IgD-negative memory B cell (primary cell): Measurements from ENCODE around the gene GDPGP1. TPM values are rescaled to one million over a fixed set of nuclear protein-coding genes. Genes with fewer than 3 reads are reported as not detected.
A peak's percentile ranks its signal among the peaks of the same experiment; 100 is the strongest.

Experiments
- H3K27ac Mint-ChIP-seq, 3 donors: one replicate each; pipeline ENCODE4 v1.8.0; 2020 to 2022; ENCODE audit warnings: mild to moderate bottlenecking in 3 of 3, mixed read lengths in 3 of 3, moderate library complexity in 1 of 3
- H3K27me3 Mint-ChIP-seq: one replicate; pipeline ENCODE4 v1.8.0; 2021; ENCODE audit warnings: mixed read lengths
- H3K36me3 Mint-ChIP-seq: one replicate; pipeline ENCODE4 v1.8.0; 2020; ENCODE audit warnings: mild to moderate bottlenecking, mixed read lengths
- H3K4me1 Mint-ChIP-seq, 3 donors: one replicate each; pipeline ENCODE4 v1.8.0; 2020 to 2022; ENCODE audit warnings: mixed read lengths in 3 of 3, mild to moderate bottlenecking in 1 of 3
- H3K4me3 Mint-ChIP-seq, 4 donors: one replicate each; pipeline ENCODE4 v1.8.0; 2020 to 2022; ENCODE audit warnings: mild to moderate bottlenecking in 4 of 4, mixed read lengths in 4 of 4, moderate library complexity in 3 of 4
- H3K9me3 Mint-ChIP-seq, 3 donors: one replicate each; pipeline ENCODE4 v1.8.0; 2020 to 2021; ENCODE audit warnings: mixed read lengths in 3 of 3, mild to moderate bottlenecking in 1 of 3
- polyA plus RNA-seq: library from polyadenylated mRNA; unstranded; fragments of 300-500 nt; fragmentation: Illumina TruSeq; gene quantifications from one replicate; pipeline ENCODE4 v1.2.3, GENCODE V29; 2021

GDPGP1 gene
- polyA plus RNA-seq, 1 donor from 2014 or later = 1.3 TPM

GRCh38 chr15:90227816-90228772 lies 5.9 kb upstream of the GDPGP1 start:
- Mint-ChIP-seq H3K9me3 (no peaks in the 10 kb centered on the region), H3K4me3 (peak overlapping the region in 1 of 4 donors; percentile 90), H3K27ac (peak overlapping the region; percentile 19 to 96 (median 73)), H3K4me1 (peaks cover 32 to 37% (median 32%) of the 10 kb centered on the region in 3 donors), H3K36me3 (peaks cover 5% of the 10 kb centered on the region), H3K27me3 (no peaks in the 10 kb centered on the region)

GRCh38 chr15:90228960-90229359 lies 5.0 kb upstream of the GDPGP1 start:
- H3K36me3 Mint-ChIP-seq = peaks cover 5% of the 10 kb centered on the region
- H3K4me1 Mint-ChIP-seq = peaks cover 32 to 37% (median 33%) of the 10 kb centered on the region in 3 donors
- H3K9me3 Mint-ChIP-seq = no peaks in the 10 kb centered on the region
- no peaks in the 10 kb centered on the region for H3K27me3 Mint-ChIP-seq
- peak overlapping the region; percentile 73 to 96 (median 91) for H3K27ac Mint-ChIP-seq
- H3K4me3 Mint-ChIP-seq = peak overlapping the region in 1 of 4 donors; percentile 90

- Mint-ChIP-seq H3K27ac (peak overlapping the region; percentile 9 to 98 (median 96)), H3K4me1 (peaks cover 38 to 45% (median 43%) of the 10 kb centered on the region in 3 donors), H3K4me3 (peak overlapping the region in 3 of 4 donors; percentile 38 to 90 (median 63)), H3K9me3 (no peaks in the 10 kb centered on the region), H3K27me3 (no peaks in the 10 kb centered on the region), H3K36me3 (peaks cover 5% of the 10 kb centered on the region)
Observed at GRCh38 chr15:90230071-90230494, 3.9 kb upstream of the GDPGP1 start.

GRCh38 chr15:90230610-90231009 lies 3.4 kb upstream of the GDPGP1 start:
- Mint-ChIP-seq H3K27me3 (no peaks in the 10 kb centered on the region), H3K27ac (peak overlapping the region; percentile 96 to 98 (median 98)), H3K4me3 (peak overlapping the region; percentile 87 to 99 (median 91)), H3K9me3 (no peaks in the 10 kb centered on the region), H3K36me3 (peaks cover 5% of the 10 kb centered on the region), H3K4me1 (peaks cover 39 to 46% (median 43%) of the 10 kb centered on the region in 3 donors)

GRCh38 chr15:90231028-90232017 lies 2.7 kb upstream of the GDPGP1 start:
- peaks cover 5% of the 10 kb centered on the region for H3K36me3 Mint-ChIP-seq
- H3K9me3 Mint-ChIP-seq = no peaks in the 10 kb centered on the region
- H3K4me3 Mint-ChIP-seq = peak overlapping the region; percentile 90 to 99 (median 92)
- peaks cover 39 to 45% (median 43%) of the 10 kb centered on the region in 3 donors for H3K4me1 Mint-ChIP-seq
- H3K27me3 Mint-ChIP-seq = no peaks in the 10 kb centered on the region
- peak overlapping the region; percentile 96 to 98 (median 98) for H3K27ac Mint-ChIP-seq

- H3K36me3 Mint-ChIP-seq = peaks cover 5% of the 10 kb centered on the region
- H3K4me1 Mint-ChIP-seq = peaks cover 38 to 45% (median 43%) of the 10 kb centered on the region in 3 donors
- peak overlapping the region; percentile 90 to 99 (median 92) for H3K4me3 Mint-ChIP-seq
- H3K9me3 Mint-ChIP-seq = no peaks in the 10 kb centered on the region
- peak overlapping the region; percentile 96 to 98 (median 98) for H3K27ac Mint-ChIP-seq
- H3K27me3 Mint-ChIP-seq = no peaks in the 10 kb centered on the region
Observed at GRCh38 chr15:90232196-90232595, 1.8 kb upstream of the GDPGP1 start.

GRCh38 chr15:90232941-90233386 lies 1.0 kb upstream of the GDPGP1 start:
- no peaks in the 10 kb centered on the region for H3K27me3 Mint-ChIP-seq
- H3K36me3 Mint-ChIP-seq = peaks cover 5% of the 10 kb centered on the region
- peak overlapping the region; percentile 96 to 98 (median 98) for H3K27ac Mint-ChIP-seq
- no peaks in the 10 kb centered on the region for H3K9me3 Mint-ChIP-seq
- H3K4me3 Mint-ChIP-seq = peak overlapping the region; percentile 90 to 99 (median 92)
- H3K4me1 Mint-ChIP-seq = peaks cover 37 to 45% (median 43%) of the 10 kb centered on the region in 3 donors

GRCh38 chr15:90233387-90234095 lies 468 bp upstream of the GDPGP1 start, which contains the start of gene CIB1:
TSS of gene CIB1 (minus strand) at chr15:90233941. CDS start at chr15:90233885, 56 bp downstream.
- H3K36me3 Mint-ChIP-seq = peaks cover 6% of the 10 kb centered on the region
- no peaks in the 10 kb centered on the region for H3K9me3 Mint-ChIP-seq
- no peaks in the 10 kb centered on the region for H3K27me3 Mint-ChIP-seq
- peak within 1 kb of the TSS; percentile 96 to 98 (median 98) for H3K27ac Mint-ChIP-seq
- H3K4me3 Mint-ChIP-seq = peak within 1 kb of the TSS; percentile 90 to 99 (median 93)
- peaks cover 37 to 45% (median 43%) of the 10 kb centered on the region in 3 donors for H3K4me1 Mint-ChIP-seq

- peaks cover 6 to 7% (median 7%) of the 10 kb centered on the region in 3 donors for H3K4me1 Mint-ChIP-seq
- no peaks in the 10 kb centered on the region for H3K27me3 Mint-ChIP-seq
- peak overlapping the region in 1 of 4 donors; percentile 12 for H3K4me3 Mint-ChIP-seq
- H3K36me3 Mint-ChIP-seq = peaks cover 4% of the 10 kb centered on the region
- H3K27ac Mint-ChIP-seq = peak overlapping the region in 2 of 3 donors; percentile 66 to 80
- no peaks in the 10 kb centered on the region for H3K9me3 Mint-ChIP-seq
Observed at GRCh38 chr15:90239371-90239770, 5.4 kb downstream of the GDPGP1 start.

GRCh38 chr15:90240856-90241255 lies 6.8 kb downstream of the GDPGP1 start:
- peaks cover 4% of the 10 kb centered on the region for H3K36me3 Mint-ChIP-seq
- peaks cover 0 to 2% (median 0%) of the 10 kb centered on the region in 3 donors for H3K4me1 Mint-ChIP-seq
- no peaks in the 10 kb centered on the region for H3K9me3 Mint-ChIP-seq
- no peak overlapping the region for H3K27ac Mint-ChIP-seq
- no peak overlapping the region for H3K4me3 Mint-ChIP-seq
- H3K27me3 Mint-ChIP-seq = no peaks in the 10 kb centered on the region

- peaks cover 0 to 3% (median 1%) of the 10 kb centered on the region in 3 donors for H3K4me1 Mint-ChIP-seq
- no peaks in the 10 kb centered on the region for H3K27me3 Mint-ChIP-seq
- H3K27ac Mint-ChIP-seq = peak overlapping the region in 1 of 3 donors; percentile 51
- no peaks in the 10 kb centered on the region for H3K9me3 Mint-ChIP-seq
- H3K4me3 Mint-ChIP-seq = no peak overlapping the region
- H3K36me3 Mint-ChIP-seq = peaks cover 4% of the 10 kb centered on the region
Observed at GRCh38 chr15:90241343-90242192, 7.6 kb downstream of the GDPGP1 start.

- peak overlapping the region in 1 of 4 donors; percentile 26 for H3K4me3 Mint-ChIP-seq
- no peaks in the 10 kb centered on the region for H3K9me3 Mint-ChIP-seq
- H3K4me1 Mint-ChIP-seq = peaks cover 0 to 8% (median 3%) of the 10 kb centered on the region in 3 donors
- H3K36me3 Mint-ChIP-seq = peaks cover 5% of the 10 kb centered on the region
- H3K27ac Mint-ChIP-seq = no peak overlapping the region
- H3K27me3 Mint-ChIP-seq = no peaks in the 10 kb centered on the region
Observed at GRCh38 chr15:90243943-90244639, 10.1 kb downstream of the GDPGP1 start.
